HG02798 (cell line): ENCODE results near the gene RIMS1.
"Not testable (repeated sequence)": the region's sequence is repeated elsewhere in the genome, so short reads cannot be mapped to it uniquely, and the experiment has no call there.

ENCODE experiments used
- ATAC-seq: cut with Tn5 transposase; IDR thresholded peaks from one replicate; pipeline ENCODE4 v1.9.1; 2021; ENCODE audit warnings: mild to moderate bottlenecking; ENCODE audit not compliant: unreplicated experiment, poor library complexity

RIMS1 gene

DNA sequence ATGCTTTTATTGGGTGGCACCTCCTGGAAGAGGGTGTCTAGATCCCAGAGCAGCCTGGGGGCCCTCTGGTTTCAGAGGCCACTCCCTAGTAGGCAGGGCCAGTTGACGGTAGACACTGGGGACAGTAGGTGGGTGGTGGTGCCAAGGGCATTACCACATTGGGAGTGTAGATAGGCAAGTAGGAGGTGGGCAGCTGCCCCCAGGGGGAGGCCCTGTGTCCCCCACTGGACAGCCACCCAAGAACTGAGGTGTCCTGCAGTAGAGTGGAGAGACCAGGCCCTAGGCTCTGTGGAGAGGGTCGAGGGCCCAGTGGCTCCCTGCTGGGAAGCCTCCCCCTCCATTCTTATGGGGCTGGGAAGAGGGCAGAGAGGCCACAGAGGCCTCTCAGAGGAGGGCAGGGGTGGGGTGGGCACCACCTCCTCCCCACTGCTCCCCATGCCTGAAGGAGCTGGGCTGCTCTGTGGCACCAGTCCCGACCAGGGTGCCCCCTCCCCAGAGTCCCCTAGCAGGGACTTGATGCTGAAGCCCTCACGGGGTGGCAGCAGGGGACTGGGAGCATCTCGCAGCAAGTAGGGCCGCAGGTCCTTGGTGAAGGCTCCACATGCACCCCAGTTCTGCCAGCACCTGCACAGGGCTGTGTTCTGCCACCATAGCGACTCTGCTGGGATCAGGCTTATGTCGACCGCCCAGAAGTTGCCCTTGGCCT lies 430.5 kb downstream of the RIMS1 start:
- no peak for ATAC-seq

DNA sequence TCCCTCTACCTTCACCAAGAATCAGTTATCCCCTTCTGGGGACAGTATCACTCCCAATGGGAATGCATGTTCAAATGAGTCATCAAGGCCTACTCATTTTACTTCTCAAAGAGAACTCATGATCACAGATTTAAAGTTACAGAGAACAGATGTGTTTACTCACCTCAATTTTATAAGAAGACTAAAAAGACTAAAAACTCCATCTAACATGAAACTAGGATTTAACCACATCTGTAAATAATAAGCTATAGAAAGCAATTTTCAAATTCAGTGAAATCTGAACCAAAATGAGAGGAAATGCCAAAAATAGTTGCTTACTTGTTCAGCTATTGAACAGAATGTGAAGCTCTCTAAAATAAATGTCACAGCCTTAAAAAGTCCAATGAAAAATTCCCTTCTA lies 435.4 kb downstream of the RIMS1 start:
- no peak for ATAC-seq

DNA sequence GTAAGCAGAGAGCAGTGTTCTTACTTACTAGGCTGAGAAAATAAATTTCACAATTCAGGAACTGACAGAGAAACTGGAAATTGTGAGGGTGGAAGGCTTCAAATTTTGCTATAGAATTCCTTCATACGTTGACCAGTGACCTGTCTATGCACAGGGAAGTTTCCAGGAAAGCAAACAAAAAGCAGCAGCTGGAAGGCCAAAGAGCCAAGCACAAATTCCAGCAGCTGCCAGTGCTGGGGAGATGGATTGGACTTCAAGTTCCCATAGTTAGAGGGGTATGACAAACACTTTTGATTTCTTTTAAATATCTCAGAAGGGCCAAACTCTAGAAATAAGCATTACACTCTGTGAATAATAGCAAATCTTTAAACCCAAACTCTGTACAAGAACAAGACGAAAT lies 436.4 kb downstream of the RIMS1 start:
- no peak for ATAC-seq

DNA sequence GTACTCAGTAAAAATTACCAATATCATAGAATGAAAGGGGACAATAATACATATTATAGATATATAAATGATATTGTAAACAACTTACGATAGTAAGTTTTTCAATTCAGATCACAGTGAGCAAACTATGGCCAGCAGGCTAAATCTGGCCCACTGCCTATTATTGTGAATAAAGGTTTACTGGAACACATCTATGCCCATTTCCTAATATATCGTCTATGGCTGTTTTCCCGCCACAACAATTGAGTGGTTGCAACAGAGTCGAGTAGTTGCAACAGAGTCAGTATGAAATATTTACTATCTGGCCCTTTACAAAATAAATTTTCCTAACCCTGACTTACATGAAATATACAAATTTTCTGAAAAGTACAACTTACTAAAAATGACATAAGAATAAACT lies 438.2 kb downstream of the RIMS1 start:
- no peak for ATAC-seq

DNA sequence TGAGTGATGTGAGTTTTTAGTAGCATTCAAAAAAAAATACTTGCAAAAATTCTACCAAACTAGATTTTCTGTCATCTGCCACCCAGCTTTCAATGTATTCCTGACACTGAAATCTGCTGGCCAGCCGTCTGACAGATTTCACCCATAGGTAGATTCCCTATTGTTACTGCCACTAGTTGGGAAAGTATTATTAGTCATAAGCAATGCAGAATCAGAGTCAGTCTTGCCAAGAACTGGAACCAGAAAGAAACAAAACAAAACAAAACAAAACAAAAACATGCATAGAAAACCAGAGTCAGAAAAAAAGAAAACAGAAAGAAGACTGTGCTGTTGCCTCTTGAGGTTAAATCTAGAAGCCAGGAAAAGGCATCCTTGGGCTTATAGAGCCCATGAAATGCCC lies 442.4 kb downstream of the RIMS1 start:
- no peak for ATAC-seq

DNA sequence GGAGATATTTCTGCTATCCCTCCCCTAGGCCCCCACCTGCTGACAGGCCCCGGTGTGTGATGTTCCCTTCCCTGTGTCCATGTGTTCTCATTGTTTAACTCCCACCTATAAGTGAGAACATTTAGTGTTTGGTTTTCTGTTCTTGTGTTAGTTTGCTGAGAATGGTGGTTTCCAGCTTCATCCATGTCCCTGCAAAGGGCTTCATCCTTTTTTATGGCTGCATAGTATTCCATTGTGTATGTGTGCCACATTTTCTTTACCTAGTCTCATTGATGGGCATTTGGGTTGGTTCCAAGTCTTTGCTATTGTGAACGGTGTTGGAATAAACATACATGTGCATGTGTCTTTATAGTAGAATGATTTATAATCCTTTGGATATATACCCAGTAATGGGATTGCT lies 448.9 kb downstream of the RIMS1 start:
- not testable (repeated sequence) for ATAC-seq

DNA sequence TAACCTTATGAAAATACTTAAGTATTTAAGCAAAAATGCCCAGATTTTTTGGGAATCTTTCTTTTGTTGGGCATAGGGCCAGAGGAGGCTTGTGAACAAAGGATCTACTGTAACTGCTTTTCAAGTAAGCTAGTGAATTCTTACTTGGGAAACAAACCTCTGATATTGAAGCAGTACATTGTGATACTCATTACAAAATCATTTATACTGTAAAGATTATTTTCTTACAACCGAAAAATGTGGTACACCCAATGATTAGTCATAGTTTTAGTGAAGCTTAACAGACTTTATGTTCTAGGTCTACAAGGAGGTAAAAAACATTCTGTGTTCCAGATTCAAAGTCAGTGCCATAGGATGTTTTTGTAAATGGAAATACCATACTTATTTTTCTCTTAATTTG lies 462.6 kb downstream of the RIMS1 start:
- no peak for ATAC-seq

DNA sequence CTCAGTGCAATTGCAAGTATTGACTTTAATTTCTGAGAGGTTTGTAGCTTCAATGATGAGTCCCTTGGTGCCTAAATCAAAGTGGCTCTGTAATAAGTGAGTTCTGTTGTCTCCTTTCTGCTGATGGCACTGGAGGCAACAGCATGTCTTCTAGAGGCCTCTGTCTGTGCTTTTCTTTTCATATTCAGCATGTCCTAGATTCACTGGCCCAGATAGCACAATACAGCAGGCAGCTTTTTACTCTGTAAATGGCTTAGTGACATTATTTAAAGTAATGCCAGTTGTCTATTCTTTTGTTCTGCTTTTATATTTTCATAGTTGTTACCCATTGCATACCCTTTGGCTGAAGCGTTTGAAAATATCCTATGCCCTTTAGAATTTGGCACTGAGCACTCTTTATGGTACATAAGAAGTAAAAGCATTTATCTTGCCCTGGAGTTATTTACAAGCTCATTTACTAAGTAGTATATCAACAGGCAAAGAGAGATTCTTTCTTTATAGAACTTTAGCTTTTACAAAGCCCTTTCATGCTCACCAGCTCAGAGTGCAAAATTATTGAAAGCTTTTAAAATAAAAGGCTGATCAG lies 464.0 kb downstream of the RIMS1 start:
- ATAC-seq, result no peak

DNA sequence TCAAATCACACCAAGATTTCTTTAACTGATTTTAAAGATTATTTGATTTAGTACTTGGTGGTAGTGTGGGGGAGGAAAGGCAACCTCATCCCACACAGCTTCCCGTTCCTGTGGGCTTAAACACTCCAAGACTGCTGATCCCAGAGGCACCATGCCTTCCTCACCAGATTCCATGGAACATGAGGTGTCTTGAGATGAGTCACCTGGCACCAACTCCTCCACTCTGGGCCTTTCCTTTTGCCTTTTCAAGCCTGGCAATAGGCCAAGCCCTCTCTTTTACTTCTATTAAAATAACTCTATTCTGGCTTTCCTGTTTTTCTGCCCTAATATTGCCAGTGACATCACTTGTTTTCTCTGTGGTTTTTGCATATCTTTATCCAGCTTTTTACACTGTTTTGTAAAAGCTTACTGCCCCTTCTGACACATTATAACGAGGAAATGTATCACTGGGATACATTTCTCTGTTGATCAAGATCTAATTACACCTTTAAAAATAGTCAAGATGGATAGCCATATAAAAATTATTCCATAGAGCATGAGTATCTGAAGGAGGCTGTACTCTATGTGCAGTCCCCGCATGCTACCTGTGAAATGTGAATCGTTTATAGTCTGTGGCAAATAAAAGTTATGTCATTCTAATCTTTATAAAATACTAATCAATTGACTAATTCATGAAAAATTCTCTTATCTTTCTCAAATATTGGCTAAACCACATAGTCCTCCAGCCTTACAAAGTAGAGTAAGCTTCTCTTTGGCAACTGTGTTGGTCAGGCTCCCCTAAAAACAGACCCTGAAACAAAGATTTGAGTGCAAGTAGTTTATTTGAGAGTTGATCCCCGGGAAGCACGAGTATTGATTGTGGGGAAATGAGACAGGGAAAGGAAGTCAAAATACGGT lies 477.7 kb downstream of the RIMS1 start:
- ATAC-seq, result no peak

DNA sequence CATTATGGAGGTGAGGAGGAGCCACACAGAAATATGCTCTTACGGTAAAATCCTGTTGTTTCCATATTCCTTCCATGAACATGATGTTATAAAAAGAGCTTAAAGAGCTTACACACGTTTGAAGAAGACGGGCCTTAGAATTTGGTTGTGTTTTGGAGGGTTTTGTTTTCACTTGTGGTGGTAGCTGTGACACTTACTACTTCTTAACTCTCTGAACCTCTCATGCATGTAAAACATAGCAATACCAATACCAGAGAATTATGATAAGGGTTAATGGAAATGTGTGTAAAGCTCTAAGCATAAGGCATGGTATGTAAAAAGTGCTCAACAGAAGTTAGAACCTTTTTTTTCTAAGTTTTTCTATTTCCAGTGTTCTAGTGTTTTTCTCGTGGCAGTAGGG lies 479.4 kb downstream of the RIMS1 start:
- peak; percentile 47 for ATAC-seq

DNA sequence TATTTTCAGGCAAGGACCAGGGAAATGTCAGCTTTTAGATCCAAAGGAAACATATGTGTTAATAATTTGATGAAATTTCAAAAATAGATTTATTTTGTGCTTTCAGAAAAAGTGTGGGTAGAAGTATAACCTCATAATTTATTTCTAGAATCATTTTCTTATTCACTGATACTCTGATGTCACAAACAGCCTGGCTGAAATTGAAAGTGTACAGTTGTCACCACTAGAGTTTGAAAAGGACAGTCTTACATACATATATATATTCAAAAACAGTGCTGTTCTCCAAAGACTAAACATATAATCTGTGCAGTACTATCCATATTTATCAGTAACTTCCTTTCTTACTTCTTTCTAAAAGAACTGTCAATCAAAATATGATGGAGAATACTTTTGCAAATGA lies 481.1 kb downstream of the RIMS1 start:
- peak; percentile 56 for ATAC-seq

DNA sequence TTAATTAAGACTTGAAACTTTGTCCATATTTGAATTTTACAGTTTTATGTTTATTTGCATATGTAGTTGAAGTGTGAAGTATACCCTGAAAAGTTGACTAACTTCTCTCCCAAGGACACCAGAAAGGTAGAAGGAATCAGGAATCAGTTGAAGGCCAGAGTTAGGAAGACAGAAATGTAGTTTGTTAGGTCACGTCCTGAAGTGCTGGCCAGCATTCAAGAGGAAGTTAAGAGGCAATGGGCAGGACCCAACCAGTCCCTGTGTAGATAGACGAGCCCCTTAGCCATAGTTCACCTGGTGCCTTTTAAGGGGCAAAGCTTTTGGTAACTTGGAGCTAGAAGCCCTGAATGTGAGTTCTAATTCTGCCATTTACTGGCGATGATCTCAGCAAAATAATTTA lies 485.1 kb downstream of the RIMS1 start:
- no peak for ATAC-seq

DNA sequence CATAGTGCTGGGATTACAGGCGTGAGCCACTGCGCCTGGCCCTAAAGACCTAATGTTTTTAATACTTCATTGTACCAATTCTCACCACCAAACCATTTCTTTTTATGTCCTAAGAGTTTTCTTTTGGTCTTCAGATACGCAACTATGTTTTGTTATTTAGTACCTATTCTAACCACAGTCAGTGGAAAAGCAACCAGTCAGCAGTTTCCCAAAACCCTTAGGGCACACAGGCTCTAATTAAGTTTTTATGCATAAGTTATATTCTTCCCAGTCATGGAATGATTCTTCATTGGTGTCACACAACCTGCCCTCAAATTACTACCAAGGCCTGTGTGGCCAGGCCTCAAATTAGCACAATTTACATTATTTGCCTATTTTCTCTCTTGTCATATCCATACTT lies 487.8 kb downstream of the RIMS1 start:
- no peak for ATAC-seq

DNA sequence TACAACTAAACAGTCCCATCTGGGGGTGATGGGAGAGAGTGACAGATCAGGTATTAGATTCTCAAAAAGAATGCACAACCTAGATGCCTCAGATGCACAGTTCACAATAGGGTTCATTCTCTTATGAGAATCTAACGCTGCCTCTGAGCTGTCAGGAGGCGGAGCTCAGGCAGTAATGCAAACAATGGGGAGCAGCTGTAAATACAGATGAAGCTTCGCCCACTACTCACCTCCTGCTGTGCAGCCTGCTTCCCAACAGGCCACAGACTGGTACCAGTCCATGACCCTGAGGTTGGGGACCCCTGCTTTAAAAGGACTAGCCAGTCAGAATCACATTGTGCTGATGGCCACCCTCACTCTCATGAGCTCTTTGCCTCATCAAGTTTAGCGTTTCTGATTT lies 488.5 kb downstream of the RIMS1 start:
- ATAC-seq, result no peak

DNA sequence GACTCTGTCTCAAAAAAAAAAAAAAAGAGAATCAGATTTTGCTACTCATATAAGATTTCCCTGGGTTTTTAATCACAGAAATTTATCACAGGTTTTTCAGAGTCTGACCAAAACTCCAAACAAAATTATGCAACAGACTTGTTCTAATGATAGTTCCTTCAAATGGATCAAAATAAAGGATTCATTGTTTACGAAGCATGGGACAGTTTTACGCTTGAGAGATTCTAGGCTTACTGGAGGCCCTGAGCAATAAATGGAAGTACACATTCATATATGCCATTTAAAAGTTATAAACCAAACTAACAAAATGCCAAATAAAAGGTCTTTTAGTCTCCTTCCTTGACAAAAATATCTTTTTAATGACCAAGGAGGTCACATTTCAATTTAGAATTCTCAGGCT lies 490.4 kb downstream of the RIMS1 start:
- no peak for ATAC-seq

DNA sequence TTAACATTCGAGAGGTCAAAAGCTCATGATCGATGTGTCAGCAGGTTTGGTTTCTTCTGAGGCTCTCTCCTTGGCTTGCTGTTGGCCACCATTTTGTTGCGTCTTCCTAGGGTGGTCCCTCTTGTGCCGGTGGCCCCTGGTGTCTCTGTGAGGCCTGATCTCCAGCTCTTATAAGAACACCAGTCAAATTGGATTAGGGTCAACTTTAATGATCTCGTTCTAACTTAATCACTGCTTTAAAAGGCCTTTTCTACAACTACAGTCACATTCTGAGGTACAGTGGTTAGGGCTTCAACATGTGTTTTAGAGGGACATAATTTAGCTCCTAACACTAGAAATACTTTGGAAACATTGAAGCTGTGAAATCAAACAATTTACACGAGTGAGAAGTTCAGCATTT lies 494.7 kb downstream of the RIMS1 start:
- no peak for ATAC-seq

DNA sequence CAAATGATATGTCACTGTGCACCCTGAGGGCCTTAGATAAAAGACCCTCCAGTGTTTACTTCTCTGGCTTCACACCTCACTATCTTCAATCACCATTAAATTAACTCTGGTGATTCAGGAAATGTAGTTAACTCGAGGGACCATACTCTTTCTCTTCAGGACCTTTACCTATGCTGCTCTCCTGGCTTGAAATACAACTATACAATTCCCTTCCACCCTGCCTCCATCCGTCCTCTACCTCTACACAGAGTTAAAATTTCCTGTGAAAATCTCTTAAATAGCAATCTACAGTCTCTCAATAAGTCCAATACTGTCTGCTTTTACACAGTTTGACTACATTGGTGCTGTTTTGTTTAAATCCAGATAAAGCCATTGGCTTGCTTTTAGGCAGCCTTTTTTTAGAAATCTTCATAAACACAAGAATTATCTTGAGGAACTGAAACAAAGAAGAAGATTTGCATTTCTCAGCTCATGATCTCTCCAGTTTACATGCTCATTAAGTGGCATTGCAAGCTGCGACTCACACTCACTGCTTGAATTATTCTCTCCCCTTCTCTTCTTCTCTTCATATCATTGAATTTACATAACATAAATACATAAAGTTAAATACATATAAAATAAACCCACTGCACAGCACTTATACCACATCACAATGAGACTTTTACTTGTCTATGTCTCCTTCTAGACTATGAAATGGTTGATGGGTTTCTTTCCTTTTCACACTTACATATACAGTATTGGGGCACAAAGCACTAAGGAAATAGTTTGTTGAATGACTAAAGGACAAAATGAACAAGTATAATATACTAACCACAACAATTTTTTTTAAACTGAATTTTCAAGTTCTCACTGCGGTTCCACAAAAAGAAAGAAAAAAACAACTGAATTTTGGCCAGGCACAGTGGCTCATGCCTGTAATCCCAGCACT lies 496.5 kb downstream of the RIMS1 start:
- ATAC-seq, result peak; percentile 96

DNA sequence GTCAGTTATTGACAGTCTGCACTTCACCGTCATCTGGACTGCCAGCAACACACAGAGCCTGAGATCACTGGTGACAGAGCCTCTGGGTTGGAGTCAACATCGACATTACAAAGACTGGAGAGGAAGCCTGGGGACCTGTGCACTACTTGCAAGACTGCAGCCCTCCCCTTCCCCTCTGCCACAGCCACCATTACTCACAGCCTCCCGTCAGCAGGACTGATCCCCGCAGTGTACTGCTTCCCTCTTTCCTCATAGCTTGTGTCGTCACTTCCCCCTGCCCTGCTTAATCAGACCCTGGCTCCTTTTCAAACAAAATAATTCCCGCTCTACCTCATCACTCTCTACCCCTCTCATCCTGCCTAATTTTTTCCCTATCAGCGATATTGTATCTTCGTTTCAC lies 500.0 kb downstream of the RIMS1 start:
- no peak for ATAC-seq

DNA sequence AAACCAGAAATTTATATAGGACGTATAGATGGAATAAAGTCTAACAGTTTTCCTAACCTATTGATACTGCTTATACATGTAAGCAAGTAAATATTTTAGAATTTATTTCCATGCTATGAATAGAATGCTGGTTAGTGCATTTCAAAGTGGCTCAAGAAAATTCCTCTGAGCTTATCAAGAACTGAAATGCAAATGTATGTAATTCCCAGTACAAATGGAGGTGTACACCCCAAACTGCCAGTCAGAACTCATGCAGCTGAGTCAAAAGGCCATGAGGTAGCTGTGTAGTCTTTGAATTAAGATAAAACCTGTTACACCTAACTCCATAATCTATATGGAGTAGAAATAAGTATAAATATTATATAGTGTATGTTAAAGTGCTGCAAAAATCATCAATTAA lies 503.3 kb downstream of the RIMS1 start:
- no peak for ATAC-seq

DNA sequence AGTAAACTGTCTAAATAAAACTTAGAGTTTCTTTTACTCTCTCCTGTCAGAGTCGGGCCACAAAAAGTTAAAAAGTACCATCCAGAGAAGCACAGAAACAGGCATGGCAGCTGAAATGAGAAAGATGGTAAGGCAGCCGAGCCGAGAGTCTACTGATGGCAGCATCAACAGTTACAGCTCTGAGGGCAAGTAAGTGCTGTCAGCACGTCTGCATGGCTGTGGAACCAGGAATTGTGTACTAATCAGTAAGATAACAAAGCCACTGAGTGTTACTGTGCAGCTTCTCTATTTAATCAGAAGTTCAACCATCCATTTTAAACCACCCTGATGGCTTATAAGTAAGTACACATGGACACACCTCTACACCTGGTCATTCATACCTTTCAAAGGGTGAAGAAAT lies 504.2 kb downstream of the RIMS1 start:
- no peak for ATAC-seq
